HG03097 (cell line): Measurements from ENCODE around the gene STAG1.
A peak's percentile ranks its signal among the peaks of the same experiment; 100 is the strongest.
"Not testable (repeated sequence)": the region's sequence is repeated elsewhere in the genome, so short reads cannot be mapped to it uniquely, and the experiment has no call there.

ENCODE experiments used
- ATAC-seq: cut with Tn5 transposase; IDR thresholded peaks from one replicate; pipeline ENCODE4 v1.9.1; 2021; ENCODE audit not compliant: unreplicated experiment, low FRiP score

STAG1 gene

DNA sequence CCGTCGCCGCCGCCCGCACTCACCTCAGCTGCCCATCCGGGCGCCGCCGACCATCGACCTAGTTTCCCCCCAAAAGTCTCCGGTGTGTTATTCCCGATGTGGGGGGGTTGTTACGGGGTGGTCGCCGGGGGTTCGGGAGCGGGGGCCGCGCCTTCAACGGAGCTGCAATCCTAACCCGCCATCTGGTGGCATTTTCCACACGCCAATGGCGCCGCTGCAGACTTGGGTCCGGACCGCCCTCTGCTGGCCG is at the start of gene STAG1:
TSS of gene STAG1 (minus strand) at position 207 of the 250 bp plus-strand sequence. CDS start 121,480 bp downstream, outside the sequence.
- no peak for ATAC-seq

- not testable (repeated sequence) for ATAC-seq
These were observed 49.0 kb upstream of the STAG1 start for GRCh38 chr3:136801146-136801545.

DNA sequence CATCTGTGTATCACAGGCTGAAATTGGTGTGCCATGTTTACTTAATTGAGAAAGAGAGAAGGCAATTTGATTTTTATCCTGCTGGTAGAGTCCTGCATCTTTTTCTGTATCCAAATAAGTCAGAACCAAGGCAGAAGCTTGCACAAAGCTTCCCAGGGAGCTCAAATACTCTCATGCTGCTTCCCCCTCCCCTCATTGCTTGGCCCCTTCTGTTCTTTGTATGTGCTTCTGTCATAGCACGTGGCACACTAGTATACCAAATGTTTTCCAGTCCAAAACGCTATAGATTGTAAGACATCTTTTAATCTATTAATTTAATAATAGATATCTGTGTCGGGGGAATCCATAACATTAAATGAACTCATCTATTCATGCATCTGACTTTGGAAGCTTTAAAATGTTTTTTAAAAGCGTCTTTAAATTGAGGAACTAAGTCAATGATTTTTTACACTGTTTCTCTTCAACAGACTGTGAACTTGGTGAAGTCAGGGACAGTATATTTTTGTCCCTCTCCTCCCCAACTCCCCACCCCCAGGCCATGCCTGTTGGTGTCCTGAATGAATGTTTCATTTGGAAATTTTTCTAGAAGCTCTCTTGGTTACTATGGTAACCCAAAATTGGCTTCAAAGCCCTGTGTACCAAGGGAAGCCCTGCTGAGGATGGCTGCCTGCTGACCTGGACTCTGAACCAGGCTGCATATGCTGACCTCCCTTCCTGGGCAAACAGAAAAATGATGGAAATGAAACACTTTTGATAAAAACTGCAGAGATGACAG is 40.6 kb upstream of the STAG1 start:
- ATAC-seq, result no peak

DNA sequence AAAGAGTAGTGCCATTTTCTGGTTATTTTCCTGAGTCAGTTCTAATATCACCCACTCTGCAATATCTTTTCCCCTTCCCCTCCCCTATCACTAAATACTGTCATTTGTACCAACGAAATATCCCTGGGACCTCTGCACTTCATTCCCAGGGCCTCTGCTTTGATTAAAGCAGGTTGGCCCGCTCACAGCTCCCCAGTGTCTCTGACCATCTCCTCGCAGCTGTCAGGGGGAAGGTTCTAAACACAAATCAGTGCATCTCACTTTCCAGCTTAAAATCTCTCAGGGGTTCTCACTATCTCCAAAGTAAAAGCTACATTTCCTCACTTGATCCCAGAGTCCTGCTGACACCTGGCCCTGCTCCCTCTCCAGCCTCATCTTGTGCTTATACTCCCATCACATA is 38.6 kb upstream of the STAG1 start:
- no peak for ATAC-seq

DNA sequence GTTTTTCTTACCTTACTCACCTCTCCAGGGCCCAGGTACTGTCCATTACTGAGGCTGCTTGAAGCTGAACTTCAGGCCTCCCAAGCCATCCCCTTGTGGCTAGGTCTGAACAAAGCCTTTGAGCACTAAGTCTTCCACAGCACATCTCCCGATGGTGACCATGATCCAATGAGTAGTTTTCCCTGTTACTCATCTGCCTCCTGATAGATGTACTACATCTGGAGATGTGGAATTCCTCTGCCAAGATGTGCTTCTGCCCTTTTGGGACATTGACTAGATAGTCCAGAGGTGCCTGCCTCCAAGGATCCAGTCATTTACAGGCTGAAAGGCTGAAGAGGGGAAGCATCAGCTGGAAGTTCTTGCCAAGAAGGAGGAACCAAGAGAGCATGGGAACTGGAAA is 37.8 kb upstream of the STAG1 start:
- ATAC-seq, result no peak

- no peak for ATAC-seq
These were observed 36.0 kb upstream of the STAG1 start for GRCh38 chr3:136788154-136788553.

DNA sequence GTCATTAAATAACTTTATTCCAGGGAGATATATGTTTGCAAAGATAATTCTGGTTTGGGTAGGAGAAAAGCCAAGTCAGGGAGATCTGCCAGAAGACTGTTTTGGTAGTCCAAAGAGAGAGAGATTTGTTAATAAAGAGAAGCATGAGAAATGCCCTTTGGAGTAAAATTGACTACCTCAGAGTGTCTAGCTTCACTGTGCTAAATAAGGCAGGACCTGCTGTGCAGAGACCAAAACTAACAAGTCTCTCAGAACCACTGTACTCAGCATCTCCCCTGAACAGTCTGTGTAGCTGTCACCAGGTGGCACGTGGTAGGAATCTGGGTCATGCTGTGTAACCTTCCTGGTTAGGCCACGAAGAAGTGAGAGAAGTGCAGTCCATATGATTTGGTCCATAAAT is 35.2 kb upstream of the STAG1 start:
- ATAC-seq, result no peak

DNA sequence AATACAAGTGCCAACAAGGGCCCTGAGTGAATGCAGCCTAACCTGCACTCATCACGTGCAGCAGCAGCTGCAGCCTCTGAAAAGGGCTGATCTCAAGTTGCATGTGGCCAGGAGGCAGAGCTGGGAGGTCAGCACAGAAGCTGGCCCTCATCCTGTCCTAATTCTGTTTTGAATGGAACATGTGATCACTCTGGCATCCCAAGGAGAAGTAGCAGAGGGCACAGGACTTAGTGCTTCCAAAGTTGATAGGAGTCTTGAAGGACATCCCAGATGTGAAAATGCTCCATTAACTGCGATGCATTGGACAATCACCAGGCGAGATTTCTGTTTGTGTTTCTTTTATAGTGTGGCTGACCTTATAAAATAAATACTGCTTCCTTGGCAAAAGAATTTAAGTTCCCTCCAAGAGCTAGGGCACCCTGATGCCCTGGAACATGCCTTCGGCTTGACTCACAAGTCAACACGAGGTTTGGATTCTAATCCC is 31.6 kb upstream of the STAG1 start:
- ATAC-seq, result no peak

DNA sequence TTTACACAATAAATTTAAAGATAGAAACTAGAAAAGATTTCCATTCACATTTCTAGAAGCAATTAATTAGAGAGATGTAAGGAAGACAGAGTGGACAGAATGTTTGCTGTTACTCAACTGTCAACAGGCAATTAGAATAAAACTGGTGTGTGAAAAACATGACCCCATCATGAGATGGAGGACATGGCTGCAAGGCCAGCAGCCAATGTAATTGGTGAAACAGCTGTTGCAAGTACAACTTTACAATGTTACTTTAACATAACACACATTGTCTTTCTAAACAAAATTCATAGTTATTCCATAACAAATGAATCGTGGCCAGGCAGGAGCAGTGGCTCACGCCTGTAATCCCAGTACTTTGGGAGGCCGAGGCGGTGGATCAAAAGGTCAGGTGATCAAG is 28.6 kb upstream of the STAG1 start:
- ATAC-seq, result no peak

DNA sequence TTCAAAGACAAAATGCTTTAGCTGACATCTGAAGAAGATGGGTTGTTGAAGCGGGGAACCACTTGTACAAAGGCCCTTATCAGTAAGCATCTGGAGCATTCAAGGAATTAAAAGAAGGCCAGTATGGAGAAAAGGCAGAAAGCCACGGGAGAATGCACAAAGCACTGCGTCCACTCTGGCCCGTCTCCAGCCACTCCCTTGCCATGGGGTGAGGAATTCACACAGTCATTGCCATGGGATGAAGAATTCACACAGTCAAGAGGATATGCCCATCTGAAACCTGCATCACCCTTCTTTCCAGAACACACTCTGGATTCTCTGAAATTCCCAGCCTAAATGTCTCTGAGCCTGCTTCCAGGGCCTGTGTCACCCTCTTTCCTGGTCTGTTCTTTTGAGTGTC is 26.7 kb upstream of the STAG1 start:
- ATAC-seq, result no peak

DNA sequence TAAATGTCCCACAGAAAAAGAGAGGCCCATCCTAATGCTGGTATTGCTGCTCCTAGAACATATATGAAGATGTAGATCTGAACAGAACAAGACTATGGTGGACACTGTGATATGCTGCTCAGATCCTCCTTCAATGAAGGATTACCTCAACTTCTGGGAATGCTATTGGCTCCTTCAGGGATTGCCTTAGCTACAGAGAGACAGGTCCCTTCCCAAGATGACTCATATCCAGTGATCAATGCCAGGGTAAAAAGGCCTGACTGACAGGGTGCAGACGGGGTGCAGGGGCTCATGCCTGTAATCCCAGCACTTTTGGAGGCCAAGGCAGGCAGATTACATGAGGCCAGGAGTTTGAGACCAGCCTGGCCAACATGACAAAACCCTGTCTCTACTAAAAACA is 20.5 kb upstream of the STAG1 start:
- no peak for ATAC-seq

- not testable (repeated sequence) for ATAC-seq
These were observed 6.3 kb upstream of the STAG1 start for GRCh38 chr3:136758160-136759102.

- ATAC-seq, result no peak
These were observed 3.0 kb upstream of the STAG1 start for GRCh38 chr3:136755192-136755591.

GRCh38 chr3:136753326-136753939 is 1.3 kb upstream of the STAG1 start:
- no peak for ATAC-seq

DNA sequence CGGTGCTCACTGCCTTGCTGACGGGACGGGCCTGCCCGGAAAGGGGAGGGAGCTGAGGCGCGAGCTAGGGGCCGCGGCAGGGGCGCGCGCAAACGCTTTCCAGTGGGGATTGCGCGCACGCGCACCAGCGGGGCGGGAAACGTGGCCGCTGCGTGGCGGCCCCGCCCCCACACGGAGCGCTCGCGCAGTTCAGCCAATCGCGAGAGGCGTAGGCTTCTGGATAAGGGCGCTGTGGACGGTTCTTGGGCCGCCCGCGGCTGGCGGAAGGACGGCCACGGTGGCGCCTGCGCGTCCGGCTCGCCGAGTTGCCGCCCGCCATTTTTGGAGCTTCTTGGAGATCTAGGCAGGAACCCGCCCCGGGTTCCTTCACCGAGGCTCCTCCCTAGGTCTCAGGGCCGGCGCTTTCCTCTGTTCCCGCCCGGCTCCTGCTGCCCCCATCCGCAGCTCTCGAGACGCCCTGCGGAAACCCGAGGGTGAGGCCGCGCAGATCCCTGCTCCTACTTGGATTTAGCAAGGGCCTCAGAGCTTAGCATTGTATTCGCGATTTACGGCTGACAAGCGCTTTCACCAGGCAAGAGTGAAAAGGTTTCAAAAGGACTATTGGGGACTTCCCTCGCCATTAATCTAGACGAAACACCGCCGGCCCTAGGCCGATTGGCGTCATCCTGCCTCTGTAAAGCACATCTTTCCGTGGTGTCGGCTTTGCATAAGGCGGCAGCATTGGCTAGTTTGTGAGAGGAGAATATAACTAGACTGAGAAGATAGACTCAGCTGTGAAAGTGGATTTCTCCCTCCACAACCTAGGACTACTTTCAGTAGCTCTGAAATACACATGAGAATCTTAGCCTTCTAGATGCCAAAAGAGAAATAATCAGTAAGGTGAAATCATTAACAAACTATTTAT is 496 bp upstream of the STAG1 start:
- ATAC-seq, result peak; percentile 89

GRCh38 chr3:136751316-136752171 is 634 bp downstream of the STAG1 start:
- ATAC-seq, result peak; percentile 11

GRCh38 chr3:136750897-136751315 is 1.3 kb downstream of the STAG1 start:
- no peak for ATAC-seq

DNA sequence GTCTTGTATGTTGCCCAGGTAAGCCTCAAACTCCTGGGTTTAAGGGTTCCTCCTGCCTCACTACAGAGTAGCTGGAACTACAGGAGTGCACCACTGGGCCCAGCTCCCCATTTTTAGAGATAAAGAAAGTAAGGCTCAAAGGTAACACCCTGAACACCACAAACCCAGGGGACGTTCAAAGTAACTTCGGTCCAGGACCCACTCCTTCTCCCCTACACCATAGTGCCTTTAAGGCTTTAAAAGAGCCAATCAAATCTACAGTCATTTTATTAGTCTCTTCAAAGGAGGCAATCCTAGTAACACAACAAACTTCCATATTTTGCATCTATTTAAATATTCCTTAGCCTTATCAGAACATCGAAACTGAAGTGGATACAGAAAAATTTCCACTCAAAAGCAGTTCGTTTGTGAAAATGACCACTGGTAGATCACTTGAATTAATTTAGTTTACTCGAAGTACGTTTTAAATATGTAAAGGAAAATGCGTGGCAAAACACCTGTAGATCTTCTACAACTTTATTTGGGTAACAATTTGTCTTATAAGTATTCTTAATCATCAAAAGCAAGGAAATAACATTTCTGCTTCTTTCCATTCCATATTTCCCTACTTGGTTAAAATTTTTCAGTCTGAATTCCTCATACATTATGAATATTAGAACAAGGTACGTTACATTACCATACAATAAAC is 1.8 kb downstream of the STAG1 start:
- no peak for ATAC-seq

- not testable (repeated sequence) for ATAC-seq
These were observed 2.6 kb downstream of the STAG1 start for GRCh38 chr3:136749602-136750001.
